SK-N-SH (cell line): ENCODE results near the gene SCNN1G. TPM values are rescaled to one million over a fixed set of nuclear protein-coding genes. Genes with fewer than 3 reads are reported as not detected.

Experiments
- CTCF ChIA-PET: fragments of 300-600, 350-600 bp; formaldehyde crosslinking; extraction: SDS; loops from one replicate; lab custom pipeline; 2021; lab: Yijun Ruan, JAX
- POLR2A ChIA-PET: fragments of 350-600 bp; sonication (Branson Sonifier 250); formaldehyde crosslinking; extraction: SDS; loops from one replicate; lab custom pipeline; 2020; ENCODE audit warnings: antibody characterized with exemption, inconsistent platforms; lab: Yijun Ruan, JAX
- DNase-seq: peaks from one replicate; pipeline ENCODE4 v3.0.0; 2012
- H2AFZ ChIP-seq: fragments of 200-600 bp; sonication (generic); 2 replicates; pipeline ENCODE4 v1.8.1; 2016; ENCODE audit warnings: antibody characterized with exemption, mild to moderate bottlenecking, low read depth
- H3F3A ChIP-seq: fragments of 200-600 bp; sonication (generic); replicated peaks from 2 replicates; pipeline ENCODE3; 2016; ENCODE audit warnings: antibody characterized with exemption, mild to moderate bottlenecking; ENCODE audit not compliant: insufficient read depth
- H3K27ac ChIP-seq, 2 experiments: fragments of 200-500 bp in 1 of 2; fragments of 200-600 bp in 1 of 2; sonication (Bioruptor generic) in 1 of 2; sonication (generic), shearing (Covaris generic) in 1 of 2; 2 replicates each; pipeline versions ENCODE4 v1.5.1 to v1.6.1; 2014 to 2016; ENCODE audit warnings: low read depth in 2 of 2, inconsistent platforms in 1 of 2, low read length in 1 of 2, mild to moderate bottlenecking in 1 of 2, mixed read lengths in 1 of 2
- H3K27me3 ChIP-seq: fragments of 200-600 bp; sonication (generic), shearing (Covaris generic); 2 replicates; pipeline ENCODE4 v1.6.1; 2016; ENCODE audit warnings: mixed run types; ENCODE audit not compliant: insufficient read depth
- H3K36me3 ChIP-seq, 2 experiments: fragments of 200-500 bp in 1 of 2; fragments of 200-600 bp in 1 of 2; sonication (Bioruptor generic) in 1 of 2; sonication (generic) in 1 of 2; replicated peaks in 1 of 2; 2 replicates each; pipeline versions ENCODE3 to v1.5.1; 2014 to 2016; ENCODE audit warnings: low read length in 1 of 2, mild to moderate bottlenecking in 1 of 2; ENCODE audit not compliant: insufficient read depth in 2 of 2, control insufficient read depth in 1 of 2
- H3K4me1 ChIP-seq, 2 experiments: fragments of 200-500 bp in 1 of 2; fragments of 200-600 bp in 1 of 2; sonication (Bioruptor generic) in 1 of 2; sonication (generic), shearing (Covaris generic) in 1 of 2; 2 replicates each; pipeline versions ENCODE4 v1.5.1 to v1.6.1; 2014 to 2016; ENCODE audit warnings: low read depth in 1 of 2, low read length in 1 of 2, mixed run types in 1 of 2; ENCODE audit not compliant: insufficient read depth in 2 of 2, control insufficient read depth in 1 of 2
- H3K4me2 ChIP-seq: fragments of 200-600 bp; sonication (generic), shearing (Covaris generic); 2 replicates; pipeline ENCODE4 v1.6.1; 2017; ENCODE audit warnings: mixed run types
- H3K4me3 ChIP-seq, 2 experiments: fragments of 200-500 bp in 1 of 2; fragments of 200-600 bp in 1 of 2; sonication (Bioruptor generic) in 1 of 2; sonication (generic), shearing (Covaris generic) in 1 of 2; 2 replicates each; pipeline versions ENCODE4 v1.5.1 to v1.8.1; 2014 to 2016; ENCODE audit warnings: low read depth in 2 of 2, inconsistent platforms in 1 of 2, low read length in 1 of 2, mild to moderate bottlenecking in 1 of 2, mixed read lengths in 1 of 2, moderate library complexity in 1 of 2
- H3K79me2 ChIP-seq: fragments of 200-600 bp; sonication (generic); 2 replicates; pipeline ENCODE4 v1.8.1; 2017; ENCODE audit warnings: mild to moderate bottlenecking; ENCODE audit not compliant: insufficient read depth
- H3K9ac ChIP-seq: fragments of 200-600 bp; sonication (generic); 2 replicates; pipeline ENCODE4 v1.6.1; 2017; ENCODE audit warnings: mixed run types
- H3K9me2 ChIP-seq: fragments of 200-600 bp; sonication (generic); 2 replicates; pipeline ENCODE4 v1.6.1; 2017; ENCODE audit warnings: mixed run types
- H3K9me3 ChIP-seq: fragments of 200-600 bp; sonication (generic); 2 replicates; pipeline ENCODE4 v1.6.1; 2017; ENCODE audit warnings: mixed run types, mild to moderate bottlenecking, moderate library complexity
- H4K20me1 ChIP-seq: fragments of 200-600 bp; sonication (generic); 2 replicates; pipeline ENCODE4 v1.6.1; 2017; ENCODE audit warnings: mild to moderate bottlenecking, mixed run types; ENCODE audit not compliant: insufficient read depth
- CHD2 ChIP-seq: fragments of 150-350 bp; IDR thresholded peaks from 2 replicates; pipeline ENCODE4 v1.6.1; 2018; ENCODE audit warnings: low read length; ENCODE audit not compliant: partially characterized antibody
- CTCF ChIP-seq: fragments of 200-600 bp; sonication (generic); IDR thresholded peaks from 2 replicates; pipeline ENCODE4 v1.6.1; 2017; ENCODE audit warnings: antibody characterized with exemption, mild to moderate bottlenecking, moderate library complexity
- ELF1 ChIP-seq: IDR thresholded peaks from 2 replicates; pipeline ENCODE4 v1.4.0; 2012
- EP300 ChIP-seq, 2 experiments: IDR thresholded peaks; 2 replicates each; pipeline versions ENCODE4 v1.4.0 to v1.6.1; 2012; ENCODE audit warnings: borderline replicate concordance in 1 of 2, low read depth in 1 of 2, low read length in 1 of 2
- FOSL2 ChIP-seq: IDR thresholded peaks from 2 replicates; pipeline ENCODE4 v1.4.0; 2012; ENCODE audit warnings: low read depth, mild to moderate bottlenecking, moderate library complexity, borderline replicate concordance
- FOXJ3 ChIP-seq: sonication (generic); formaldehyde crosslinking; IDR thresholded peaks from 2 replicates; pipeline ENCODE4 v1.5.1; 2020; ENCODE audit warnings: mild to moderate bottlenecking, missing genetic modification reagents
- FOXM1 ChIP-seq: IDR thresholded peaks from 2 replicates; pipeline ENCODE4 v1.4.0; 2012; ENCODE audit warnings: low read depth, mild to moderate bottlenecking
- GABPA ChIP-seq: IDR thresholded peaks from 2 replicates; pipeline ENCODE4 v1.4.0; 2012; ENCODE audit warnings: low read depth, mild to moderate bottlenecking
- MEF2A ChIP-seq: IDR thresholded peaks from 2 replicates; pipeline ENCODE4 v1.4.0; 2012; ENCODE audit warnings: low read depth, borderline replicate concordance
- PBX3 ChIP-seq: IDR thresholded peaks from 2 replicates; pipeline ENCODE4; 2012
- POLR2AphosphoS5 ChIP-seq: IDR thresholded peaks from 2 replicates; pipeline ENCODE4 v1.6.1; 2012; ENCODE audit warnings: low read depth, low read length
- RCOR1 ChIP-seq: fragments of 150-350 bp; IDR thresholded peaks from 2 replicates; pipeline ENCODE4 v1.6.1; 2017; ENCODE audit warnings: antibody characterized with exemption, low read length
- SMC3 ChIP-seq: IDR thresholded peaks from 2 replicates; pipeline ENCODE4 v1.6.1; 2012; ENCODE audit warnings: low read depth, low read length, improper control_type of control experiment
- TAF1 ChIP-seq: IDR thresholded peaks from 2 replicates; pipeline ENCODE4 v1.6.1; 2012; ENCODE audit warnings: low read depth, mild to moderate bottlenecking, low read length, moderate library complexity, borderline replicate concordance
- TCF12 ChIP-seq: IDR thresholded peaks from 2 replicates; pipeline ENCODE4 v1.4.0; 2012
- USF2 ChIP-seq: fragments of 150-350 bp; IDR thresholded peaks from 2 replicates; pipeline ENCODE4 v1.6.1; 2017; ENCODE audit warnings: antibody characterized with exemption, low read length, low read depth, borderline replicate concordance
- YY1 ChIP-seq: IDR thresholded peaks from 2 replicates; pipeline ENCODE4 v1.4.0; 2012; ENCODE audit warnings: low read depth, mild to moderate bottlenecking
- WGBS: methylation state at CpG from one replicate; pipeline ENCODE4 v1.1.6; 2017; ENCODE audit warnings: low lambda C conversion rate; 5-methylcytosine and 5-hydroxymethylcytosine counted together
- polyA plus RNA-seq, 3 experiments: library from polyadenylated mRNA; depleted of rRNA; stranded (reverse); fragments of >200 nt; gene quantifications; 2 replicates each; pipeline ENCODE4 v1.2.3, GENCODE V29; 2012

SCNN1G gene
- polyA plus RNA-seq, 1 of the 3 experiments (the other 2 are of a cell fraction): not detected

- POLR2A ChIA-PET: no interaction called here
- Histone ChIP-seq H3K9me3 (no peaks in the 10 kb centered on the region), H2AFZ (no peak overlapping the region), H3K36me3 (no peaks in the 10 kb centered on the region), H3K27ac (no peak overlapping the region), H3K4me1 (no peaks in the 10 kb centered on the region), H3K9ac (no peak overlapping the region), H3K4me2 (no peak overlapping the region), H3K27me3 (no peaks in the 10 kb centered on the region; the same call in 1 of the 2 replicates), H4K20me1 (no peaks in the 10 kb centered on the region), H3K4me3 (no peak overlapping the region), H3K79me2 (no peaks in the 10 kb centered on the region), H3F3A (no peaks in the 10 kb centered on the region), H3K9me2 (no peaks in the 10 kb centered on the region)
- no peak for TF ChIP-seq ELF1
- TF ChIP-seq TAF1: no peak
- TF ChIP-seq FOXJ3: no peak
- no peak for TF ChIP-seq FOSL2
- TF ChIP-seq POLR2AphosphoS5: no peak
- no peak for TF ChIP-seq CTCF
- no peak for TF ChIP-seq YY1
- TF ChIP-seq EP300 (IDR thresholded peaks at IDR 0.05; ENCODE audit: borderline replicate concordance in 1 of 2, low read depth in 1 of 2, low read length in 1 of 2): no peak
- no peak for TF ChIP-seq TCF12
- TF ChIP-seq MEF2A: no peak
- no peak for TF ChIP-seq USF2
- TF ChIP-seq FOXM1: no peak
- no peak for TF ChIP-seq PBX3
- no peak for TF ChIP-seq CHD2
- no peak for TF ChIP-seq RCOR1
- TF ChIP-seq SMC3: no peak
- TF ChIP-seq GABPA: no peak
- no peak for DNase-seq
- WGBS: 36% methylated on average over 4 of the region's 5 CpGs
- CTCF ChIA-PET: interaction anchor here (1.1 to 2.0 kb wide), 3 partner anchors 14 to 238 kb away, joined by 3 to 7 read pairs (median 4); partner anchors contain the start of gene SCNN1G
Measured at GRCh38 chr16:23196539-23196938, 14.0 kb downstream of the SCNN1G start.
